Endothelial cell (in vitro differentiated cells): Measurements from ENCODE around the gene PRPF4. TPM values are rescaled to one million over a fixed set of nuclear protein-coding genes. Genes with fewer than 3 reads are reported as not detected.

Source experiments
- DNase-seq: peaks from one replicate; pipeline ENCODE4 v3.0.0; 2021; ENCODE audit warnings: low spot score
- H3K27ac Mint-ChIP-seq: one replicate; pipeline ENCODE4 v1.8.0; 2021; ENCODE audit warnings: mixed read lengths, inconsistent platforms; ENCODE audit not compliant: unreplicated experiment
- H3K27me3 Mint-ChIP-seq: one replicate; pipeline ENCODE4 v1.8.0; 2021; ENCODE audit warnings: mild to moderate bottlenecking, moderate library complexity, mixed read lengths, inconsistent platforms; ENCODE audit not compliant: unreplicated experiment
- H3K36me3 Mint-ChIP-seq: one replicate; pipeline ENCODE4 v1.8.0; 2021; ENCODE audit warnings: mild to moderate bottlenecking, low read depth, mixed read lengths, inconsistent platforms; ENCODE audit not compliant: unreplicated experiment
- H3K4me1 Mint-ChIP-seq: one replicate; pipeline ENCODE4 v1.8.0; 2021; ENCODE audit warnings: mild to moderate bottlenecking, mixed read lengths, inconsistent platforms; ENCODE audit not compliant: unreplicated experiment
- H3K4me3 Mint-ChIP-seq: one replicate; pipeline ENCODE4 v1.8.0; 2021; ENCODE audit warnings: mild to moderate bottlenecking, mixed read lengths, inconsistent platforms; ENCODE audit not compliant: unreplicated experiment
- H3K9me3 Mint-ChIP-seq: one replicate; pipeline ENCODE4 v1.8.0; 2021; ENCODE audit warnings: mixed read lengths, inconsistent platforms; ENCODE audit not compliant: unreplicated experiment
- CTCF ChIP-seq: fragments of 200-600 bp; sonication (generic); IDR thresholded peaks from one replicate; pipeline ENCODE4 v1.5.0; 2021; ENCODE audit warnings: antibody characterized with exemption; ENCODE audit not compliant: unreplicated experiment
- total RNA-seq: library from RNA; stranded (reverse); fragmentation: NEBNext Ultra II Directional; extraction: Animal tissue kit (Norgen Biotek cat#: 25700); gene quantifications from one replicate; pipeline ENCODE4 v1.2.1, GENCODE V29; 2021; ENCODE audit not compliant: unreplicated experiment

PRPF4 gene
- total RNA-seq, 1 donor from 2014 or later: 20.5 TPM

GRCh38 chr9:113328045-113328782 lies 52.8 kb downstream of the PRPF4 start:
- no peaks in the 10 kb centered on the region for H3K27me3 Mint-ChIP-seq
- H3K27ac Mint-ChIP-seq: no peak overlapping the region
- peaks cover 15% of the 10 kb centered on the region for H3K4me1 Mint-ChIP-seq
- H3K36me3 Mint-ChIP-seq: no peaks in the 10 kb centered on the region
- DNase-seq: no peak
- H3K4me3 Mint-ChIP-seq: no peak overlapping the region
- no peaks in the 10 kb centered on the region for H3K9me3 Mint-ChIP-seq
- TF ChIP-seq CTCF: no peak

GRCh38 chr9:113331780-113332179 lies 56.3 kb downstream of the PRPF4 start:
- no peak for DNase-seq
- H3K27me3 Mint-ChIP-seq: no peaks in the 10 kb centered on the region
- no peaks in the 10 kb centered on the region for H3K36me3 Mint-ChIP-seq
- H3K9me3 Mint-ChIP-seq: no peaks in the 10 kb centered on the region
- no peak for TF ChIP-seq CTCF
- no peak overlapping the region for H3K27ac Mint-ChIP-seq
- peaks cover 8% of the 10 kb centered on the region for H3K4me1 Mint-ChIP-seq
- no peak overlapping the region for H3K4me3 Mint-ChIP-seq

- Mint-ChIP-seq H3K4me3 (no peak overlapping the region), H3K27me3 (peaks cover 5% of the 10 kb centered on the region), H3K36me3 (no peaks in the 10 kb centered on the region), H3K27ac (no peak overlapping the region), H3K4me1 (no peaks in the 10 kb centered on the region), H3K9me3 (no peaks in the 10 kb centered on the region)
- DNase-seq: no peak
- TF ChIP-seq CTCF: no peak
Observed at GRCh38 chr9:113337714-113338113, 62.3 kb downstream of the PRPF4 start.

GRCh38 chr9:113340011-113340699 lies 64.7 kb downstream of the PRPF4 start, which contains the start of gene WDR31:
Gene WDR31 (minus strand): TSS chr9:113340275. CDS start chr9:113332022, 8,253 bp downstream.
- DNase-seq: peak; percentile 83
- Mint-ChIP-seq H3K36me3 (no peaks in the 10 kb centered on the region), H3K4me1 (no peaks in the 10 kb centered on the region), H3K27ac (peak within 1 kb of the TSS; percentile 49), H3K9me3 (no peaks in the 10 kb centered on the region), H3K4me3 (peak within 1 kb of the TSS; percentile 89), H3K27me3 (peaks cover 5% of the 10 kb centered on the region)
- TF ChIP-seq CTCF: no peak
